ENCODE results near the gene RGS10. TPM values are rescaled to one million over a fixed set of nuclear protein-coding genes. Genes with fewer than 3 reads are reported as not detected.

Gene RGS10
- total and polyA plus RNA-seq, 2 experiments from 2014 or later = 16.8 to 26.8 TPM

GRCh38 chr10:119453313-119453712, 89.2 kb downstream of the RGS10 start:
- no peaks in the 10 kb centered on the region for H4K20me1 ChIP-seq (replicated peaks; ENCODE audit: insufficient read depth)
- Mint-ChIP-seq H3K27ac (no peak overlapping the region), H3K9me3 (no peaks in the 10 kb centered on the region), H3K4me1 (peaks cover 15% of the 10 kb centered on the region), H3K4me3 (no peak overlapping the region), H3K27me3 (ENCODE audit: insufficient read depth, low read depth, poor library complexity) (peaks cover 12% of the 10 kb centered on the region), H3K36me3 (ENCODE audit: low read depth) (no peaks in the 10 kb centered on the region)
- no peaks in the 10 kb centered on the region for H3K27me3 ChIP-seq (ENCODE audit: insufficient read depth)
- no peak overlapping the region for H3K27ac ChIP-seq (ENCODE audit: low read depth)
- no peak overlapping the region for H3K4me3 ChIP-seq
- ATAC-seq (no peak), DNase-seq (ENCODE audit: low spot score) (no peak)
- no peaks in the 10 kb centered on the region for H3K9me2 ChIP-seq (ENCODE audit: insufficient read depth)
- no peaks in the 10 kb centered on the region for H3K79me2 ChIP-seq (replicated peaks; ENCODE audit: insufficient read depth)
- no peak overlapping the region for H3K4me2 ChIP-seq
- no peak for TF ChIP-seq CTCF (conservative IDR thresholded peaks at IDR 0.05; ENCODE audit: low read depth in 2 of 2)
- no peak for TF ChIP-seq ETS1 (IDR thresholded peaks at IDR 0.05)
- no peak for TF ChIP-seq ZNF114 (CRISPR knock-in tag; IDR thresholded peaks at IDR 0.05)
- TF ChIP-seq EZH2 (IDR thresholded peaks at IDR 0.05; ENCODE audit: low read depth, unreplicated experiment) = no peak
- no peak for TF ChIP-seq JUNB (IDR thresholded peaks at IDR 0.05; ENCODE audit: unreplicated experiment)
- TF ChIP-seq POLR2AphosphoS5 (IDR thresholded peaks at IDR 0.05; ENCODE audit: low read depth) = no peak
- no peak for TF ChIP-seq REST (IDR thresholded peaks at IDR 0.05; ENCODE audit: unreplicated experiment)
- no peak for TF ChIP-seq ZNF331 (CRISPR knock-in tag; IDR thresholded peaks at IDR 0.05; ENCODE audit: low read depth)
- no peak for TF ChIP-seq NANOG (IDR thresholded peaks at IDR 0.05; ENCODE audit: borderline replicate concordance)
- TF ChIP-seq ZNF462 (CRISPR knock-in tag; IDR thresholded peaks at IDR 0.05) = no peak
- TF ChIP-seq STAT1 (IDR thresholded peaks at IDR 0.05; ENCODE audit: unreplicated experiment) = no peak
- TF ChIP-seq EZH2phosphoT487 (IDR thresholded peaks at IDR 0.05; ENCODE audit: unreplicated experiment) = no peak
- TF ChIP-seq CREB1 (CRISPR knock-in tag; IDR thresholded peaks at IDR 0.05; ENCODE audit: low read depth) = no peak
- H3F3A ChIP-seq (replicated peaks; ENCODE audit: low read depth) = no peaks in the 10 kb centered on the region
- H2AFZ ChIP-seq = no peak overlapping the region
- H3K4me1 ChIP-seq (ENCODE audit: insufficient read depth) = no peaks in the 10 kb centered on the region
- H3K36me3 ChIP-seq (ENCODE audit: insufficient read depth) = no peaks in the 10 kb centered on the region
